Neural cell (in vitro differentiated cells): ENCODE results near the gene STAC2. TPM values are rescaled to one million over a fixed set of nuclear protein-coding genes. Genes with fewer than 3 reads are reported as not detected.

ENCODE experiments used
- H2AFZ ChIP-seq: fragments of 200-600, 300-800 bp; sonication (generic), shearing (Covaris generic); 2 replicates; pipeline ENCODE4 v1.6.0; 2014; ENCODE audit warnings: low read depth, mild to moderate bottlenecking, antibody characterized with exemption, low read length, moderate library complexity
- H3F3A ChIP-seq: fragments of 200-600 bp; shearing (Covaris generic); 2 replicates; pipeline ENCODE4 v1.6.1; 2016; ENCODE audit warnings: mild to moderate bottlenecking, moderate library complexity, mixed read lengths, antibody characterized with exemption, low read length; ENCODE audit not compliant: insufficient read depth, poor library complexity, severe bottlenecking
- H3K27ac ChIP-seq: fragments of 200-600, 300-800 bp; sonication (generic), shearing (Covaris generic); 2 replicates; pipeline ENCODE4 v1.5.1; 2014; ENCODE audit warnings: mild to moderate bottlenecking, low read length, moderate library complexity
- H3K27me3 ChIP-seq: fragments of 300-800, 200-600 bp; sonication (generic), shearing (Covaris generic); 2 replicates; pipeline ENCODE4 v1.6.0; 2014; ENCODE audit warnings: mild to moderate bottlenecking, low read depth, low read length, moderate library complexity; ENCODE audit not compliant: insufficient read depth
- H3K36me3 ChIP-seq: fragments of 300-800, 200-600 bp; sonication (generic), shearing (Covaris generic); 2 replicates; pipeline ENCODE4 v1.5.1; 2014; ENCODE audit warnings: mild to moderate bottlenecking, antibody characterized with exemption, low read length, moderate library complexity; ENCODE audit not compliant: insufficient read depth
- H3K4me2 ChIP-seq: fragments of 300-800, 200-600 bp; sonication (generic), shearing (Covaris generic); 2 replicates; pipeline ENCODE4 v1.6.0; 2014; ENCODE audit warnings: mild to moderate bottlenecking, low read length
- H3K4me3 ChIP-seq: fragments of 300-800, 200-600 bp; sonication (generic), shearing (Covaris generic); 2 replicates; pipeline ENCODE4 v1.5.1; 2014; ENCODE audit warnings: mild to moderate bottlenecking, low read length, moderate library complexity
- H3K79me2 ChIP-seq: fragments of 200-600 bp; shearing (Covaris generic); replicated peaks from 2 replicates; pipeline ENCODE4 v1.6.0; 2014; ENCODE audit warnings: mild to moderate bottlenecking, low read length, moderate library complexity; ENCODE audit not compliant: insufficient read depth
- H3K9ac ChIP-seq: fragments of 300-800, 200-600 bp; sonication (generic), shearing (Covaris generic); 2 replicates; pipeline ENCODE4 v1.6.1; 2016; ENCODE audit warnings: mild to moderate bottlenecking, low read length, mixed read lengths
- H3K9me2 ChIP-seq: fragments of 200-600 bp; shearing (Covaris generic); 2 replicates; pipeline ENCODE4 v1.6.1; 2016; ENCODE audit warnings: mild to moderate bottlenecking, low read length, mixed read lengths; ENCODE audit not compliant: insufficient read depth
- H3K9me3 ChIP-seq: fragments of 200-600, 300-800 bp; sonication (generic), shearing (Covaris generic); 2 replicates; pipeline ENCODE4 v1.6.1; 2016; ENCODE audit warnings: mild to moderate bottlenecking, mixed run types, low read length, moderate library complexity, mixed read lengths
- H4K20me1 ChIP-seq: fragments of 200-600 bp; shearing (Covaris generic); 2 replicates; pipeline ENCODE4 v1.6.1; 2016; ENCODE audit warnings: mild to moderate bottlenecking, mixed run types; ENCODE audit not compliant: insufficient read depth
- EP300 ChIP-seq: fragments of 450-650 bp; conservative IDR thresholded peaks from 2 replicates; pipeline ENCODE4 v1.6.1; 2014; ENCODE audit warnings: antibody characterized with exemption, mild to moderate bottlenecking, moderate library complexity; ENCODE audit not compliant: poor library complexity, severe bottlenecking
- EZH2 ChIP-seq: fragments of 200-600, 300-800 bp; shearing (Covaris generic), sonication (generic); IDR thresholded peaks from 2 replicates; pipeline ENCODE4 v1.6.1; 2014; ENCODE audit warnings: antibody characterized with exemption, low read length, borderline replicate concordance, mild to moderate bottlenecking; ENCODE audit not compliant: insufficient read depth, poor library complexity, severe bottlenecking
- MXI1 ChIP-seq: fragments of 450-650 bp; conservative IDR thresholded peaks from 2 replicates; pipeline ENCODE4 v1.6.1; 2014; ENCODE audit warnings: antibody characterized with exemption, mild to moderate bottlenecking; ENCODE audit not compliant: poor library complexity, severe bottlenecking
- POLR2AphosphoS5 ChIP-seq: IDR thresholded peaks from 2 replicates; pipeline ENCODE4 v1.6.1; 2012
- RAD21 ChIP-seq: fragments of 450-650 bp; conservative IDR thresholded peaks from 2 replicates; pipeline ENCODE4 v1.6.1; 2014; ENCODE audit warnings: antibody characterized with exemption, mild to moderate bottlenecking, moderate library complexity
- SMC3 ChIP-seq: fragments of 450-650 bp; conservative IDR thresholded peaks from 2 replicates; pipeline ENCODE4 v1.6.1; 2014; ENCODE audit warnings: antibody characterized with exemption, mild to moderate bottlenecking, moderate library complexity; ENCODE audit not compliant: poor library complexity
- TAF1 ChIP-seq: IDR thresholded peaks from 2 replicates; pipeline ENCODE4 v1.6.1; 2012; ENCODE audit warnings: low read depth
- polyA plus RNA-seq: library from polyadenylated mRNA; depleted of rRNA; stranded (reverse); fragments of >200 nt; gene quantifications from 2 replicates; pipeline ENCODE4 v1.2.3, GENCODE V29; 2014
- TF ChIP-seq, protein P1 (sequence below): IDR thresholded peaks from 2 replicates; pipeline ENCODE4 v1.6.1; 2012; ENCODE audit warnings: borderline replicate concordance
- TF ChIP-seq, protein P2 (sequence below): fragments of 450-650 bp; IDR thresholded peaks from 2 replicates; pipeline ENCODE4 v1.5.1; 2014; ENCODE audit warnings: antibody characterized with exemption, mild to moderate bottlenecking, moderate library complexity; ENCODE audit not compliant: poor library complexity, severe bottlenecking

Gene STAC2
- polyA plus RNA-seq, 1 donor from 2014 or later, result not detected

GRCh38 chr17:39196808-39197291 lies 28.9 kb downstream of the STAC2 start:
- Histone ChIP-seq H3K9me3 (no peaks in the 10 kb centered on the region), H3K27ac (peak overlapping the region; percentile 97), H3K4me2 (no peak overlapping the region), H3K79me2 (peaks cover 44% of the 10 kb centered on the region), H4K20me1 (peaks cover 6% of the 10 kb centered on the region), H3K9me2 (no peaks in the 10 kb centered on the region), H3F3A (no peaks in the 10 kb centered on the region), H3K36me3 (no peaks in the 10 kb centered on the region), H3K4me3 (peak overlapping the region; percentile 98), H3K27me3 (no peaks in the 10 kb centered on the region), H2AFZ (peak overlapping the region; percentile 76), H3K9ac (peak overlapping the region; percentile 98)
- TF ChIP-seq RAD21 (no peak), MXI1 (peak; percentile 11), POLR2AphosphoS5 (peak; percentile 7)
- TF ChIP-seq, protein P1, sequence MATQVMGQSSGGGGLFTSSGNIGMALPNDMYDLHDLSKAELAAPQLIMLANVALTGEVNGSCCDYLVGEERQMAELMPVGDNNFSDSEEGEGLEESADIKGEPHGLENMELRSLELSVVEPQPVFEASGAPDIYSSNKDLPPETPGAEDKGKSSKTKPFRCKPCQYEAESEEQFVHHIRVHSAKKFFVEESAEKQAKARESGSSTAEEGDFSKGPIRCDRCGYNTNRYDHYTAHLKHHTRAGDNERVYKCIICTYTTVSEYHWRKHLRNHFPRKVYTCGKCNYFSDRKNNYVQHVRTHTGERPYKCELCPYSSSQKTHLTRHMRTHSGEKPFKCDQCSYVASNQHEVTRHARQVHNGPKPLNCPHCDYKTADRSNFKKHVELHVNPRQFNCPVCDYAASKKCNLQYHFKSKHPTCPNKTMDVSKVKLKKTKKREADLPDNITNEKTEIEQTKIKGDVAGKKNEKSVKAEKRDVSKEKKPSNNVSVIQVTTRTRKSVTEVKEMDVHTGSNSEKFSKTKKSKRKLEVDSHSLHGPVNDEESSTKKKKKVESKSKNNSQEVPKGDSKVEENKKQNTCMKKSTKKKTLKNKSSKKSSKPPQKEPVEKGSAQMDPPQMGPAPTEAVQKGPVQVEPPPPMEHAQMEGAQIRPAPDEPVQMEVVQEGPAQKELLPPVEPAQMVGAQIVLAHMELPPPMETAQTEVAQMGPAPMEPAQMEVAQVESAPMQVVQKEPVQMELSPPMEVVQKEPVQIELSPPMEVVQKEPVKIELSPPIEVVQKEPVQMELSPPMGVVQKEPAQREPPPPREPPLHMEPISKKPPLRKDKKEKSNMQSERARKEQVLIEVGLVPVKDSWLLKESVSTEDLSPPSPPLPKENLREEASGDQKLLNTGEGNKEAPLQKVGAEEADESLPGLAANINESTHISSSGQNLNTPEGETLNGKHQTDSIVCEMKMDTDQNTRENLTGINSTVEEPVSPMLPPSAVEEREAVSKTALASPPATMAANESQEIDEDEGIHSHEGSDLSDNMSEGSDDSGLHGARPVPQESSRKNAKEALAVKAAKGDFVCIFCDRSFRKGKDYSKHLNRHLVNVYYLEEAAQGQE, result no peak
- TF ChIP-seq, protein P2, sequence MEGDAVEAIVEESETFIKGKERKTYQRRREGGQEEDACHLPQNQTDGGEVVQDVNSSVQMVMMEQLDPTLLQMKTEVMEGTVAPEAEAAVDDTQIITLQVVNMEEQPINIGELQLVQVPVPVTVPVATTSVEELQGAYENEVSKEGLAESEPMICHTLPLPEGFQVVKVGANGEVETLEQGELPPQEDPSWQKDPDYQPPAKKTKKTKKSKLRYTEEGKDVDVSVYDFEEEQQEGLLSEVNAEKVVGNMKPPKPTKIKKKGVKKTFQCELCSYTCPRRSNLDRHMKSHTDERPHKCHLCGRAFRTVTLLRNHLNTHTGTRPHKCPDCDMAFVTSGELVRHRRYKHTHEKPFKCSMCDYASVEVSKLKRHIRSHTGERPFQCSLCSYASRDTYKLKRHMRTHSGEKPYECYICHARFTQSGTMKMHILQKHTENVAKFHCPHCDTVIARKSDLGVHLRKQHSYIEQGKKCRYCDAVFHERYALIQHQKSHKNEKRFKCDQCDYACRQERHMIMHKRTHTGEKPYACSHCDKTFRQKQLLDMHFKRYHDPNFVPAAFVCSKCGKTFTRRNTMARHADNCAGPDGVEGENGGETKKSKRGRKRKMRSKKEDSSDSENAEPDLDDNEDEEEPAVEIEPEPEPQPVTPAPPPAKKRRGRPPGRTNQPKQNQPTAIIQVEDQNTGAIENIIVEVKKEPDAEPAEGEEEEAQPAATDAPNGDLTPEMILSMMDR, result no peak

GRCh38 chr17:39196241-39196807 lies 29.4 kb downstream of the STAC2 start:
- Histone ChIP-seq H4K20me1 (peaks cover 6% of the 10 kb centered on the region), H3K27ac (peak overlapping the region; percentile 97), H3F3A (no peaks in the 10 kb centered on the region), H3K36me3 (no peaks in the 10 kb centered on the region), H2AFZ (no peak overlapping the region), H3K79me2 (peaks cover 40% of the 10 kb centered on the region), H3K27me3 (no peaks in the 10 kb centered on the region), H3K9ac (peak overlapping the region; percentile 98), H3K9me2 (no peaks in the 10 kb centered on the region), H3K4me2 (peak overlapping the region; percentile 90), H3K9me3 (no peaks in the 10 kb centered on the region), H3K4me3 (peak overlapping the region; percentile 98)
- TF ChIP-seq TAF1 (no peak), POLR2AphosphoS5 (no peak), SMC3 (no peak), EP300 (no peak), MXI1 (no peak), RAD21 (no peak), EZH2 (no peak)
- TF ChIP-seq, protein P2, result no peak
- TF ChIP-seq, protein P1, result no peak
